ENCODE measurements around the gene GSC2.

GSC2 gene

GRCh38 chr22:19105867-19106802 lies 44.0 kb downstream of the GSC2 start:
- in situ Hi-C loops (cut with MboI; ENCODE audit: low sequenced_read_pairs), result no loop called here

- in situ Hi-C loops (cut with MboI; ENCODE audit: low sequenced_read_pairs), result no loop called here
Observed at GRCh38 chr22:19105456-19105855, 44.6 kb downstream of the GSC2 start.

GRCh38 chr22:19103880-19104821 lies 45.9 kb downstream of the GSC2 start:
- in situ Hi-C loops (cut with MboI; ENCODE audit: low sequenced_read_pairs), result no loop called here

- in situ Hi-C loops (cut with MboI; ENCODE audit: low sequenced_read_pairs), result no loop called here
Observed at GRCh38 chr22:19098157-19098556, 51.9 kb downstream of the GSC2 start.

GRCh38 chr22:19097518-19097917 lies 52.6 kb downstream of the GSC2 start:
- in situ Hi-C loops (cut with MboI; ENCODE audit: low sequenced_read_pairs), result no loop called here
